Bronchial smooth muscle cell (primary cell): ENCODE results near the gene NDUFA3. TPM values are rescaled to one million over a fixed set of nuclear protein-coding genes. Genes with fewer than 3 reads are reported as not detected.

Experiments used
- total RNA-seq: library from RNA; depleted of rRNA; stranded (reverse); fragments of >200 nt; gene quantifications from 2 replicates; pipeline ENCODE4 v1.2.1, GENCODE V29; 2014

NDUFA3 gene
- total RNA-seq: 15.8 and 21.4 TPM in 2 replicates

GRCh38 chr19:54102421-54103169, at the start of gene NDUFA3:
Gene NDUFA3 (plus strand): TSS chr19:54102855. CDS start chr19:54102879, 24 bp downstream.

GRCh38 chr19:54063350-54064116, 39.1 kb upstream of the NDUFA3 start, which contains the start of gene VSTM1:
Gene VSTM1 (minus strand): TSS chr19:54063897. CDS start chr19:54063777, 120 bp downstream.

GRCh38 chr19:54081032-54081431, 21.6 kb upstream of the NDUFA3 start, which contains the start of gene TARM1:
Gene TARM1 (minus strand): TSS chr19:54081365. CDS start chr19:54081340, 25 bp downstream.

GRCh38 chr19:54100561-54100960, 2.1 kb upstream of the NDUFA3 start, which contains the start of gene OSCAR:
Gene OSCAR (minus strand): TSS chr19:54100803. CDS start chr19:54100792, 11 bp downstream.

GRCh38 chr19:54115109-54116063, 12.7 kb downstream of the NDUFA3 start, which contains the start of the genes PRPF31 and TFPT:
Gene PRPF31 (plus strand): TSS chr19:54115754. CDS start chr19:54118279, 2,525 bp downstream.
Gene TFPT (minus strand): TSS chr19:54115657. CDS start chr19:54115269, 388 bp downstream.

GRCh38 chr19:54137699-54138488, 35.2 kb downstream of the NDUFA3 start, which contains the start of gene CNOT3:
Gene CNOT3 (plus strand): TSS chr19:54137762. CDS start chr19:54142979, 5,217 bp downstream.

Other genes with a start within 250 kb of the NDUFA3 start
- gene MYADM, start 235.0 kb upstream of the NDUFA3 start, total RNA-seq: 3.3 and 5.2 TPM in 2 replicates
- gene PRKCG, start 220.7 kb upstream of the NDUFA3 start, total RNA-seq: 0.17 TPM in 1 of 2 replicates, not detected in the other
- 0.47 and 3.1 TPM in 2 replicates for gene CACNG7, start 193.6 kb upstream of the NDUFA3 start, total RNA-seq
- 0.47 and 1.5 TPM in 2 replicates for gene CACNG8, start 139.9 kb upstream of the NDUFA3 start, total RNA-seq
- gene CACNG6, start 111.2 kb upstream of the NDUFA3 start, total RNA-seq: 0.34 and 0.47 TPM in 2 replicates
- gene VSTM1, start 39.0 kb upstream of the NDUFA3 start, total RNA-seq: not detected in 2 replicates
- not detected in 2 replicates for gene TARM1, start 21.5 kb upstream of the NDUFA3 start, total RNA-seq
- under 0.01 TPM in 1 of 2 replicates, not detected in the other for gene OSCAR, start 2.1 kb upstream of the NDUFA3 start, total RNA-seq
- gene TFPT, start 12.8 kb downstream of the NDUFA3 start, total RNA-seq: 16.7 and 21.9 TPM in 2 replicates
- gene PRPF31, start 12.9 kb downstream of the NDUFA3 start, total RNA-seq: 57.2 and 61.6 TPM in 2 replicates
- gene CNOT3, start 34.9 kb downstream of the NDUFA3 start, total RNA-seq: 6.9 and 10.6 TPM in 2 replicates
- gene LENG1, start 56.9 kb downstream of the NDUFA3 start, total RNA-seq: 4.6 and 6.1 TPM in 2 replicates
- gene TMC4, start 70.3 kb downstream of the NDUFA3 start, total RNA-seq: 0.43 and 1.1 TPM in 2 replicates
- gene MBOAT7, start 86.7 kb downstream of the NDUFA3 start, total RNA-seq: 12.4 and 32.9 TPM in 2 replicates
- gene TSEN34, start 88.5 kb downstream of the NDUFA3 start, total RNA-seq: 26.7 and 55.8 TPM in 2 replicates
- 1,382 and 2,467 TPM in 2 replicates for gene RPS9, start 98.0 kb downstream of the NDUFA3 start, total RNA-seq
- not detected in 2 replicates for gene LILRB3, start 120.2 kb downstream of the NDUFA3 start, total RNA-seq
- not detected in 2 replicates for gene LILRA6, start 139.9 kb downstream of the NDUFA3 start, total RNA-seq
- not detected in 2 replicates for gene LILRB5, start 154.4 kb downstream of the NDUFA3 start, total RNA-seq
- not detected in 2 replicates for gene LILRB2, start 178.3 kb downstream of the NDUFA3 start, total RNA-seq
- not detected in 2 replicates for gene LILRA5, start 210.3 kb downstream of the NDUFA3 start, total RNA-seq
- gene LILRA4, start 236.3 kb downstream of the NDUFA3 start, total RNA-seq: not detected in 2 replicates